ENCODE data around the gene NUP214. TPM values are rescaled to one million over a fixed set of nuclear protein-coding genes. Genes with fewer than 3 reads are reported as not detected.

NUP214 gene
- total RNA-seq, 1 donor from 2014 or later: 51.5 TPM

DNA sequence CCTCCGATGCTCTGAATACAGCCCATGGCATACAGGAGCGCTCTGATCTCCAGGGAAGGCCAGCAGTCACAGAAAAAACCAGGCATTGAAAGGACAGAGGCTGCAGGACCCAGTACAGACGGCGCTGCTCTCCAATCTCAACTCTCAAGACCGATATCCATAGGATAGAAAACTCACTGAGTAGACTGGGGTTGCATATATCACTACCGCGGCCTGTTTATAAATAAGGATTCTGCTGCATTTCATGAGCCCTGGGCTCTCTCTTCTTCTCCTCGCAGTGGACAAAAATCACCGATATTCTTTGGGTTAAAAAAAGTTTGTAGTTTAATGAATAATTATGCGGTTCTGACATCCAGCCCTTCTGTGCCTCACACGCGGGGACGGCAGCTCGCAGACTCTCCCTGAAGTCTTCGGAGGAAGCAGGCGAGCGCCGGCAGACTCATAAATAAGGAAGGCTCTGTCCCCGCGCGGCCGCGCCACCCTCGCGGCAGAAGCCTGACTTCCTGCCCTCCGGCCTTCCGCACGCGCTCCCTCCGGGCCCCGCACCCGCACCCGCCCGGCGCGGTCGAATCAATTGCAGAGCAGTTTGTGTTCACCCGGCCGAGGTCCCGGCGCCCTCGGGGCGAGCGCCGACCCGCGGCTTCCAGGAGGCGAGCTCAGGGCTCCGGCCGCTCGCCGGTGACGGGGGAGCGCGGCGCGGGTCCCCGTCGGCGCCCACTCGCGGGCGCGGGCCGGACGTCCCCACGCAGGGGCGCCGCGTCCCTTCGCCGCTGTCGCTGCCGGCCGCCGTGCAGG, 150.9 kb downstream of the NUP214 start, which contains the start of gene FAM78A:
Gene FAM78A (minus strand): TSS at position 417 of the 795 bp plus-strand sequence. CDS start 331 bp downstream, at position 86.
- TF ChIP-seq, protein P1, sequence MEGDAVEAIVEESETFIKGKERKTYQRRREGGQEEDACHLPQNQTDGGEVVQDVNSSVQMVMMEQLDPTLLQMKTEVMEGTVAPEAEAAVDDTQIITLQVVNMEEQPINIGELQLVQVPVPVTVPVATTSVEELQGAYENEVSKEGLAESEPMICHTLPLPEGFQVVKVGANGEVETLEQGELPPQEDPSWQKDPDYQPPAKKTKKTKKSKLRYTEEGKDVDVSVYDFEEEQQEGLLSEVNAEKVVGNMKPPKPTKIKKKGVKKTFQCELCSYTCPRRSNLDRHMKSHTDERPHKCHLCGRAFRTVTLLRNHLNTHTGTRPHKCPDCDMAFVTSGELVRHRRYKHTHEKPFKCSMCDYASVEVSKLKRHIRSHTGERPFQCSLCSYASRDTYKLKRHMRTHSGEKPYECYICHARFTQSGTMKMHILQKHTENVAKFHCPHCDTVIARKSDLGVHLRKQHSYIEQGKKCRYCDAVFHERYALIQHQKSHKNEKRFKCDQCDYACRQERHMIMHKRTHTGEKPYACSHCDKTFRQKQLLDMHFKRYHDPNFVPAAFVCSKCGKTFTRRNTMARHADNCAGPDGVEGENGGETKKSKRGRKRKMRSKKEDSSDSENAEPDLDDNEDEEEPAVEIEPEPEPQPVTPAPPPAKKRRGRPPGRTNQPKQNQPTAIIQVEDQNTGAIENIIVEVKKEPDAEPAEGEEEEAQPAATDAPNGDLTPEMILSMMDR (IDR thresholded peaks at IDR 0.05): no peak
- Mint-ChIP-seq H3K27ac (ENCODE audit: unreplicated experiment) (no peak within 1 kb of the TSS), H3K4me3 (ENCODE audit: unreplicated experiment) (peak within 1 kb of the TSS; percentile 58), H3K36me3 (ENCODE audit: unreplicated experiment) (no peaks in the 10 kb centered on the region), H3K4me1 (ENCODE audit: unreplicated experiment) (peaks cover 4% of the 10 kb centered on the region), H3K9me3 (ENCODE audit: unreplicated experiment) (no peaks in the 10 kb centered on the region), H3K27me3 (ENCODE audit: unreplicated experiment) (peaks cover 12% of the 10 kb centered on the region)
- DNase-seq (ENCODE audit: extremely low spot score, unreplicated experiment): no peak

DNA sequence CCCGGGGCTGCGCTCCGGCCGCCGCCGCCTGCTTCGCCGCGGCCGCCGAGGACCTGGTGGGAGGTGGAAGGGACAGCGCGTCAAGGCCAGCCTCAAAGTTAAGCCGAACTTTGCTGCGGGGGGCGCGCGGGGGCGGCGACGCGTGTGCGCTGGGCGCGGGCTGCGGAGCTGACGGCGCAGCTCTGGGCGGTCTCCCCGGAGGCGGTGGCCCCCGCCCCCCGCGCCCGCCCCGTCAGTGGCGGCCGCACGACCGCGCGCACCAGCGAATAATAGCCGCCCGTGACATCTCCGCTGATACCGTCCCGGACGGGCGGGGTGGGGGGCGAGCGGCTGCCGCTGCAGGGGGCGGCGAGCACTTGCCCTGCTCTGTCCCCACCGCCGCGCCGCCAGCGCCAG, 151.5 kb downstream of the NUP214 start:
- Mint-ChIP-seq H3K4me1 (ENCODE audit: unreplicated experiment) (peaks cover 5% of the 10 kb centered on the region), H3K9me3 (ENCODE audit: unreplicated experiment) (no peaks in the 10 kb centered on the region), H3K27ac (ENCODE audit: unreplicated experiment) (no peak overlapping the region), H3K36me3 (ENCODE audit: unreplicated experiment) (no peaks in the 10 kb centered on the region), H3K27me3 (ENCODE audit: unreplicated experiment) (peaks cover 18% of the 10 kb centered on the region), H3K4me3 (ENCODE audit: unreplicated experiment) (no peak overlapping the region)
- TF ChIP-seq, protein P1 (IDR thresholded peaks at IDR 0.05): no peak
- DNase-seq (ENCODE audit: extremely low spot score, unreplicated experiment): no peak

DNA sequence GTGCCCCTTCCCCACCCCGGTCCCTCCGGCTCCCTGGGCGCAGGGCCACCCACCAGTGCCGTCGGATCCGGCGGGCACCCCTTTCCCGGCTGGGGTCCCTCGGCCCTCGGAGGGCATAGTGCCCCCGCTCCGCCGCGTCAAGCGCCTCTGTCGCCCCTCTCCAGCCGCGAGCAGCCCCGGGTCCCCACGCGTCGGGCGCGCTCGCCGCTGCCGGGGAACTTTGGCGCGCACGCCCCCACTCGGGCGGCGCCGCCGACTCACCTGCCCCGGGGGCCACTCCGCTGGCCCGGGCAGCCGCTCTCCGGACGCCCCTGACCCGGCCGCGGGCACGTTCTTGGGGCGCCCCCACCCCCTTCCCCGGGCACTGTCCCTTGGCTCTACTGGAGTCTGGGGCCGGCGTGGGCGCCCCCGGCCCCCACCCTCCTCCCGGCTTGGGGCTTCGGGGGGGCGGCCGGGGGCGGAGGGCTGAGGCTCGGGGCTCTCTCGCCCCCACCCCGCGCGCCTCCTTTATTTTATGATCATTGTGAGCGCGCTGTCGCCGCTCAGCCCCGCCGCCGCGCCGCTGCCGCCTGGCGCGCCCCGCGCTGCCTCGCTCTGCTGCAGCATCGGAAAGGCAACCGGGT, 152.0 kb downstream of the NUP214 start:
- Mint-ChIP-seq H3K9me3 (ENCODE audit: unreplicated experiment) (no peaks in the 10 kb centered on the region), H3K36me3 (ENCODE audit: unreplicated experiment) (no peaks in the 10 kb centered on the region), H3K4me1 (ENCODE audit: unreplicated experiment) (peaks cover 9% of the 10 kb centered on the region), H3K27me3 (ENCODE audit: unreplicated experiment) (peaks cover 23% of the 10 kb centered on the region), H3K4me3 (ENCODE audit: unreplicated experiment) (no peak overlapping the region), H3K27ac (ENCODE audit: unreplicated experiment) (no peak overlapping the region)
- no peak for DNase-seq (ENCODE audit: extremely low spot score, unreplicated experiment)
- TF ChIP-seq, protein P1 (IDR thresholded peaks at IDR 0.05): no peak

DNA sequence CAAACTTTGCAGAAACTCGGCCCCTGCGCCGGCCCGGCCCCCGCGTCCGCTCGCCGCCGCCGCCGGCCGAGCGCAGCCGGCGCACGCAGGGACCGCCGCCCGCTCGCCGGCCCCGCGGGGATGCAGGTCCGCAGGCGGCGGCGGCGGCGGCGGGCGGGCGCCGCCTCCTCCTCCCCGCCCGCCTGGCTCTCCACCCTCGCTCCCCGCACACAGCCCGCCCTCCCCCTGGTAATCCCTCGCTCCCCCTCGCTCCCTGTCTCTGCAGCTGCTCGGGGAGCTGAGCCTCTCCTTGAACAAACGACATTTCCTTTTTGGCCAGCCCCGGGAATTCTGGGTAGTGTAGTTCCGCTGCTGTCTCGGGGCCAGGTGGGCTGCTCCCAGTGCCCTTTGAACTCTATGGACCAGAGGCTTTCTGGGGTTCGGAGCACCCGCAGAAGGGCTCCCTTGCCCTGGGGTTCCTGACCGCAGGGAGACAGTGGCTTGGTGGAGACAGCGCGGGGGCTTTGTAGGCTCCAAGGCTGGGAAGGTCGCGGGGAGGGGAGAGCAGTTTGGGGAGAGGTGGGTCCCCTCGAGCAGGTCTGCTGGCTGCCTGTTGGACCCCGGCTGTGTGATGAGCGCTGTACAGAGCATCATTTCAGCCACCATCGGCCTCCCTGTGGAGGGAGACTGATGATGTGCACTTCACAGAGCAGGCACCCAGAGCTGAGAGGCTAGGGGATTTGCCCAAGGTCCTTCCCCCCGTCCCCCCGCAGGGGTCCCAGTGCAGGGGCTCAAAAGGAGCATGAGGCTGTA, 152.7 kb downstream of the NUP214 start:
- H3K27ac Mint-ChIP-seq (ENCODE audit: unreplicated experiment): no peak overlapping the region
- peaks cover 23% of the 10 kb centered on the region for H3K27me3 Mint-ChIP-seq (ENCODE audit: unreplicated experiment)
- H3K4me3 Mint-ChIP-seq (ENCODE audit: unreplicated experiment): peak overlapping the region; percentile 75
- peaks cover 9% of the 10 kb centered on the region for H3K4me1 Mint-ChIP-seq (ENCODE audit: unreplicated experiment)
- TF ChIP-seq, protein P1 (IDR thresholded peaks at IDR 0.05): no peak
- H3K36me3 Mint-ChIP-seq (ENCODE audit: unreplicated experiment): no peaks in the 10 kb centered on the region
- H3K9me3 Mint-ChIP-seq (ENCODE audit: unreplicated experiment): no peaks in the 10 kb centered on the region
- DNase-seq (ENCODE audit: extremely low spot score, unreplicated experiment): no peak

Measured in osteocyte (in vitro differentiated cells).